Measurements from ENCODE around the gene CC2D2A. TPM values are rescaled to one million over a fixed set of nuclear protein-coding genes. Genes with fewer than 3 reads are reported as not detected.

The CC2D2A gene
- total RNA-seq, 1 experiment from 2014 or later: 13.0 TPM

DNA sequence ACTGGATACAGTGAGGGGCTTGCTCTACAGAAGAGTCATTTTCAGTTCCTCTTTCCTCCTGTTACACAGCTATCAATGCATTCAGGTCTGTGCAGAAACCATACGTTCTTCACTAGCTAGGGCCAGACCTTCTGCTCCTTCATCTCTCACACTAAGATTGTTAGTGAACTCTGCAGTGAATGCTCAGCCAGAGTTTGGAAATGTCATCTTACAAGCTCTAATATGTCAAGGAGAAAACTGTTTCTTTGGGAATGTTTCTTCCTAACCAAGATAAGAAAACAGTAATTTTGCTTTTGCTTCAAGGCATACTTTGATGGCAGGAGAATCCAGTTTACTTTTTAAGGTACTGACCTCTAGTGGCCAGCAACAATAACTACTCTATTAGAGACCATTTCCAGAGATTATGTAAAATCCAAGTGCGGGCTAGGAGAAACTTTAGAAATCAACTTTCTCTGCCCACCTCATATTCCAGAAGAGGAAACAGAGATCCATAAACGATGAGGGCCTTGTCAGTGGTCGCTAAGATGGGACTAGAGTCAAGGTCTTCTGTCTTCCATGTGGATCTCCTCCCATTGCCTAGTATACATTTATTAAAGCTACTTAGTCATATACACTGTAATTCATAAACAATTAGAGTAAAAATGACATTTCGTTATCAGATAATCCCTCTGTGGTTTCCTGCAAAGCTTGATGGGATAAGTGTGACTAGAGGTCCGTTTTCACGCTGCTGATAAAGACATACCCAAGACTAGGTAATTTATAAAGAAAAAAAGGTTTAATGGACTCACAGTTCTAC lies 12.1 kb upstream of the CC2D2A start:
- CTCF ChIA-PET: interaction anchor here (0.6 to 1.8 kb wide), 6 partner anchors 14 to 237 kb away, joined by 3 to 6 read pairs (median 4); no protein-coding TSS in a partner anchor

More for the DNA sequence above, 12.1 kb upstream of the CC2D2A start:
- Histone ChIP-seq H3K79me2 (ENCODE audit: insufficient read depth, low read length) (no peaks in the 10 kb centered on the region), H3K4me2 (ENCODE audit: low read length) (no peak overlapping the region), H3K27me3 (ENCODE audit: insufficient read depth, low read length) (peaks cover 17% of the 10 kb centered on the region; the same call in 1 of the 2 replicates), H3K9me2 (ENCODE audit: insufficient read depth) (no peaks in the 10 kb centered on the region), H3K4me3 (replicated peaks in 1 of 2; ENCODE audit: low read depth in 1 of 2, low read length in 2 of 2) (no peak overlapping the region), H4K20me1 (ENCODE audit: insufficient read depth) (no peaks in the 10 kb centered on the region), H2AFZ (ENCODE audit: low read depth, low read length, poor library complexity, severe bottlenecking) (no peak overlapping the region), H3K36me3 (ENCODE audit: control insufficient read depth in 1 of 2, insufficient read depth in 2 of 2, low read length in 2 of 2) (no peaks in the 10 kb centered on the region), H3K9me3 (ENCODE audit: control insufficient read depth in 1 of 2, insufficient read depth in 1 of 2, low read depth in 1 of 2, low read length in 2 of 2) (no peaks in the 10 kb centered on the region), H3K27ac (ENCODE audit: low read depth, low read length) (no peak overlapping the region), H3K9ac (ENCODE audit: low read length) (no peak overlapping the region), H3K4me1 (ENCODE audit: control insufficient read depth in 1 of 2, insufficient read depth in 2 of 2, low read length in 2 of 2) (peaks cover 0 to under 1% of the 10 kb centered on the region in 2 experiments; a peak in 1 of 4 replicates)
- RAD21 ChIA-PET (ENCODE audit: low non-redundant PET in 1 of 2, low total read pairs in 2 of 2, uncharacterized antibody in 2 of 2, unreplicated experiment in 2 of 2): interaction anchor here in 1 of 2 experiments (0.6 kb wide), 1 partner anchor 221 kb away, joined by 3 read pairs; no protein-coding TSS in a partner anchor
- no TSS peak for BruUV-seq (replicated peaks)
- intact Hi-C loops (cut with micrococcal nuclease): loop anchor here (1.0 kb wide), 2 partner anchors 219 to 226 kb away; no protein-coding TSS in a partner anchor
- no peak for DNase-seq (ENCODE audit: low read depth, low spot score)
- TF ChIP-seq CEBPB (IDR thresholded peaks at IDR 0.05; ENCODE audit: low read depth) (no peak), POLR2AphosphoS5 (IDR thresholded peaks at IDR 0.05; ENCODE audit: low read depth, low read length) (no peak), ZNF274 (IDR thresholded peaks at IDR 0.05; ENCODE audit: low read depth, low read length) (no peak), RAD21 (IDR thresholded peaks at IDR 0.05; ENCODE audit: low read depth) (peak; percentile 68), SP1 (IDR thresholded peaks at IDR 0.05; ENCODE audit: low read depth) (no peak), JUND (IDR thresholded peaks at IDR 0.05) (no peak), YY1 (IDR thresholded peaks at IDR 0.05; ENCODE audit: extremely low read depth, insufficient replicate concordance, low read depth, low read length) (no peak)
- TF ChIP-seq, protein P1, sequence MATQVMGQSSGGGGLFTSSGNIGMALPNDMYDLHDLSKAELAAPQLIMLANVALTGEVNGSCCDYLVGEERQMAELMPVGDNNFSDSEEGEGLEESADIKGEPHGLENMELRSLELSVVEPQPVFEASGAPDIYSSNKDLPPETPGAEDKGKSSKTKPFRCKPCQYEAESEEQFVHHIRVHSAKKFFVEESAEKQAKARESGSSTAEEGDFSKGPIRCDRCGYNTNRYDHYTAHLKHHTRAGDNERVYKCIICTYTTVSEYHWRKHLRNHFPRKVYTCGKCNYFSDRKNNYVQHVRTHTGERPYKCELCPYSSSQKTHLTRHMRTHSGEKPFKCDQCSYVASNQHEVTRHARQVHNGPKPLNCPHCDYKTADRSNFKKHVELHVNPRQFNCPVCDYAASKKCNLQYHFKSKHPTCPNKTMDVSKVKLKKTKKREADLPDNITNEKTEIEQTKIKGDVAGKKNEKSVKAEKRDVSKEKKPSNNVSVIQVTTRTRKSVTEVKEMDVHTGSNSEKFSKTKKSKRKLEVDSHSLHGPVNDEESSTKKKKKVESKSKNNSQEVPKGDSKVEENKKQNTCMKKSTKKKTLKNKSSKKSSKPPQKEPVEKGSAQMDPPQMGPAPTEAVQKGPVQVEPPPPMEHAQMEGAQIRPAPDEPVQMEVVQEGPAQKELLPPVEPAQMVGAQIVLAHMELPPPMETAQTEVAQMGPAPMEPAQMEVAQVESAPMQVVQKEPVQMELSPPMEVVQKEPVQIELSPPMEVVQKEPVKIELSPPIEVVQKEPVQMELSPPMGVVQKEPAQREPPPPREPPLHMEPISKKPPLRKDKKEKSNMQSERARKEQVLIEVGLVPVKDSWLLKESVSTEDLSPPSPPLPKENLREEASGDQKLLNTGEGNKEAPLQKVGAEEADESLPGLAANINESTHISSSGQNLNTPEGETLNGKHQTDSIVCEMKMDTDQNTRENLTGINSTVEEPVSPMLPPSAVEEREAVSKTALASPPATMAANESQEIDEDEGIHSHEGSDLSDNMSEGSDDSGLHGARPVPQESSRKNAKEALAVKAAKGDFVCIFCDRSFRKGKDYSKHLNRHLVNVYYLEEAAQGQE (IDR thresholded peaks at IDR 0.05; ENCODE audit: low read depth): no peak
- TF ChIP-seq, protein P2, sequence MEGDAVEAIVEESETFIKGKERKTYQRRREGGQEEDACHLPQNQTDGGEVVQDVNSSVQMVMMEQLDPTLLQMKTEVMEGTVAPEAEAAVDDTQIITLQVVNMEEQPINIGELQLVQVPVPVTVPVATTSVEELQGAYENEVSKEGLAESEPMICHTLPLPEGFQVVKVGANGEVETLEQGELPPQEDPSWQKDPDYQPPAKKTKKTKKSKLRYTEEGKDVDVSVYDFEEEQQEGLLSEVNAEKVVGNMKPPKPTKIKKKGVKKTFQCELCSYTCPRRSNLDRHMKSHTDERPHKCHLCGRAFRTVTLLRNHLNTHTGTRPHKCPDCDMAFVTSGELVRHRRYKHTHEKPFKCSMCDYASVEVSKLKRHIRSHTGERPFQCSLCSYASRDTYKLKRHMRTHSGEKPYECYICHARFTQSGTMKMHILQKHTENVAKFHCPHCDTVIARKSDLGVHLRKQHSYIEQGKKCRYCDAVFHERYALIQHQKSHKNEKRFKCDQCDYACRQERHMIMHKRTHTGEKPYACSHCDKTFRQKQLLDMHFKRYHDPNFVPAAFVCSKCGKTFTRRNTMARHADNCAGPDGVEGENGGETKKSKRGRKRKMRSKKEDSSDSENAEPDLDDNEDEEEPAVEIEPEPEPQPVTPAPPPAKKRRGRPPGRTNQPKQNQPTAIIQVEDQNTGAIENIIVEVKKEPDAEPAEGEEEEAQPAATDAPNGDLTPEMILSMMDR (IDR thresholded peaks at IDR 0.05 in 2 of 3, conservative IDR thresholded peaks at IDR 0.05 in 1 of 3; ENCODE audit: borderline replicate concordance in 1 of 3, insufficient read depth in 1 of 3, low read depth in 2 of 3, low read length in 2 of 3): peak; percentile 45 to 78 (median 67); a peak in 5 of 6 replicates
- POLR2A ChIA-PET: no interaction called here
- peak; percentile 88 for ATAC-seq
